ENCODE data around the gene NDUFA8.
"Not testable (repeated sequence)": the region's sequence is repeated elsewhere in the genome, so short reads cannot be mapped to it uniquely, and the experiment has no call there.

The NDUFA8 gene

GRCh38 chr9:122121391-122121790 is 38.2 kb downstream of the NDUFA8 start:
- no peak for DNase-seq (ENCODE audit: low spot score)

GRCh38 chr9:122120316-122121071 is 39.1 kb downstream of the NDUFA8 start:
- no peak for DNase-seq (ENCODE audit: low spot score)

GRCh38 chr9:122119721-122120120 is 39.9 kb downstream of the NDUFA8 start:
- DNase-seq (ENCODE audit: low spot score): no peak

GRCh38 chr9:122119166-122119521 is 40.4 kb downstream of the NDUFA8 start:
- DNase-seq (ENCODE audit: low spot score): no peak

GRCh38 chr9:122118343-122119165 is 41.0 kb downstream of the NDUFA8 start:
- no peak for DNase-seq (ENCODE audit: low spot score)

- DNase-seq (ENCODE audit: low spot score): not testable (repeated sequence)
Measured at GRCh38 chr9:122117241-122117640, 42.3 kb downstream of the NDUFA8 start.

- DNase-seq (ENCODE audit: low spot score): no peak
Measured at GRCh38 chr9:122116448-122117173, 43.0 kb downstream of the NDUFA8 start.

- DNase-seq (ENCODE audit: low spot score): no peak
Measured at GRCh38 chr9:122116040-122116439, 43.5 kb downstream of the NDUFA8 start.

GRCh38 chr9:122115176-122116035 is 44.2 kb downstream of the NDUFA8 start:
- no peak for DNase-seq (ENCODE audit: low spot score)

GRCh38 chr9:122113574-122113973 is 46.0 kb downstream of the NDUFA8 start:
- no peak for DNase-seq (ENCODE audit: low spot score)

GRCh38 chr9:122112238-122112637 is 47.3 kb downstream of the NDUFA8 start:
- no peak for DNase-seq (ENCODE audit: low spot score)

- no peak for DNase-seq (ENCODE audit: low spot score)
Measured at GRCh38 chr9:122111413-122112085, 48.0 kb downstream of the NDUFA8 start.

GRCh38 chr9:122110100-122110833 is 49.3 kb downstream of the NDUFA8 start:
- DNase-seq (ENCODE audit: low spot score): no peak

GRCh38 chr9:122109035-122109813 is 50.4 kb downstream of the NDUFA8 start:
- no peak for DNase-seq (ENCODE audit: low spot score)

- no peak for DNase-seq (ENCODE audit: low spot score)
Measured at GRCh38 chr9:122107291-122107805, 52.2 kb downstream of the NDUFA8 start.

GRCh38 chr9:122106576-122106975 is 53.0 kb downstream of the NDUFA8 start:
- no peak for DNase-seq (ENCODE audit: low spot score)

- DNase-seq (ENCODE audit: low spot score): no peak
Measured at GRCh38 chr9:122103985-122104384, 55.6 kb downstream of the NDUFA8 start.

- DNase-seq (ENCODE audit: low spot score): no peak
Measured at GRCh38 chr9:122102156-122102555, 57.4 kb downstream of the NDUFA8 start.

GRCh38 chr9:122100756-122101155 is 58.8 kb downstream of the NDUFA8 start:
- no peak for DNase-seq (ENCODE audit: low spot score)

All from AG08395 (cell line).